Hepatocyte (in vitro differentiated cells): Measurements from ENCODE around the gene CCNF.

Experiments used
- CTCF ChIP-seq: fragments of 200-600 bp; sonication (generic); IDR thresholded peaks from 2 replicates; pipeline ENCODE4 v1.5.1; 2016; ENCODE audit warnings: antibody characterized with exemption, mild to moderate bottlenecking; ENCODE audit not compliant: poor library complexity
- EZH2 ChIP-seq: fragments of 200-600 bp; sonication (generic); IDR thresholded peaks from 2 replicates; pipeline ENCODE4 v1.6.1; 2016; ENCODE audit warnings: antibody characterized with exemption, mild to moderate bottlenecking, borderline replicate concordance

- TF ChIP-seq EZH2 (no peak), CTCF (no peak)
Measured at GRCh38 chr16:2449118-2449517, 19.9 kb downstream of the CCNF start.
